Neutrophil (primary cell): ENCODE results near the gene A1CF.

Source experiments
- H3K27ac ChIP-seq: fragments of 200-600 bp; sonication (generic); 2 replicates; pipeline ENCODE4 v1.5.1; 2016; ENCODE audit warnings: mild to moderate bottlenecking, moderate library complexity
- H3K27me3 ChIP-seq: fragments of 200-600 bp; sonication (generic); 2 replicates; pipeline ENCODE4 v1.6.0; 2016; ENCODE audit warnings: mild to moderate bottlenecking
- H3K36me3 ChIP-seq: fragments of 200-600 bp; sonication (generic); 2 replicates; pipeline ENCODE4 v1.5.1; 2017
- H3K4me1 ChIP-seq, 2 experiments: fragments of 200-600 bp in 1 of 2; sonication (generic) in 1 of 2; 1 replicate in 1 of 2; 2 replicates in 1 of 2; pipeline versions ENCODE4 v1.5.1 to v1.6.1; 2013 to 2016; ENCODE audit warnings: low read depth in 1 of 2, low read length in 1 of 2, mild to moderate bottlenecking in 1 of 2, moderate library complexity in 1 of 2; ENCODE audit not compliant: control insufficient read depth in 1 of 2, insufficient read depth in 1 of 2
- H3K4me3 ChIP-seq, 2 experiments: fragments of 200-600 bp in 1 of 2; sonication (generic) in 1 of 2; 1 replicate in 1 of 2; 2 replicates in 1 of 2; pipeline ENCODE4 v1.5.1; 2013 to 2016; ENCODE audit warnings: low read depth in 1 of 2, low read length in 1 of 2, mild to moderate bottlenecking in 1 of 2, moderate library complexity in 1 of 2
- H3K9me3 ChIP-seq: fragments of 200-600 bp; sonication (generic); 2 replicates; pipeline ENCODE4 v1.5.1; 2016
- TF ChIP-seq, protein P1 (sequence below): fragments of 200-600 bp; sonication (generic); IDR thresholded peaks from 2 replicates; pipeline ENCODE4 v1.5.1; 2016; ENCODE audit warnings: antibody characterized with exemption

Gene A1CF

DNA sequence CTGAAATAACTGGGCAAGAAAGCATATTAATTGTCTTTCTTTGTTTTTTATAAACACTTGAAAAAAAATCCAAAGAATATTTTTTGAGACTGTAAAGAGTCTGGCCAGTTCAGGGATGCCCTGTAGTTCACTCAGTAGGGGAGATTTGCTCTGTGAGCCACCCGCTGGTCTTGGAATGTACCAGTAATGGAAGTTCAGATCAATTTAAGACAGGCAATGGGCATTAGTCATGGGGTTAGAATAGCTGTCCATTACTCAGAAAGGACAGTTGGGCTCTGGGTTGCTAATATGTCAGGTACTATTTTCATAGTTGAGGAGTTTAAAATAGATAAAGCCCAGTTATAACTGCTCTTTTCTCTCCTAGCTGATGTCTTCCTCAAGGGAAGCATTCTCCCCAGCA is 38.7 kb downstream of the A1CF start:
- no peaks in the 10 kb centered on the region for H3K36me3 ChIP-seq
- H3K4me3 ChIP-seq, result no peak overlapping the region
- H3K9me3 ChIP-seq, result no peaks in the 10 kb centered on the region
- no peaks in the 10 kb centered on the region for H3K4me1 ChIP-seq
- TF ChIP-seq, protein P1, sequence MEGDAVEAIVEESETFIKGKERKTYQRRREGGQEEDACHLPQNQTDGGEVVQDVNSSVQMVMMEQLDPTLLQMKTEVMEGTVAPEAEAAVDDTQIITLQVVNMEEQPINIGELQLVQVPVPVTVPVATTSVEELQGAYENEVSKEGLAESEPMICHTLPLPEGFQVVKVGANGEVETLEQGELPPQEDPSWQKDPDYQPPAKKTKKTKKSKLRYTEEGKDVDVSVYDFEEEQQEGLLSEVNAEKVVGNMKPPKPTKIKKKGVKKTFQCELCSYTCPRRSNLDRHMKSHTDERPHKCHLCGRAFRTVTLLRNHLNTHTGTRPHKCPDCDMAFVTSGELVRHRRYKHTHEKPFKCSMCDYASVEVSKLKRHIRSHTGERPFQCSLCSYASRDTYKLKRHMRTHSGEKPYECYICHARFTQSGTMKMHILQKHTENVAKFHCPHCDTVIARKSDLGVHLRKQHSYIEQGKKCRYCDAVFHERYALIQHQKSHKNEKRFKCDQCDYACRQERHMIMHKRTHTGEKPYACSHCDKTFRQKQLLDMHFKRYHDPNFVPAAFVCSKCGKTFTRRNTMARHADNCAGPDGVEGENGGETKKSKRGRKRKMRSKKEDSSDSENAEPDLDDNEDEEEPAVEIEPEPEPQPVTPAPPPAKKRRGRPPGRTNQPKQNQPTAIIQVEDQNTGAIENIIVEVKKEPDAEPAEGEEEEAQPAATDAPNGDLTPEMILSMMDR, result no peak
- no peak overlapping the region for H3K27ac ChIP-seq
- H3K27me3 ChIP-seq, result no peaks in the 10 kb centered on the region

DNA sequence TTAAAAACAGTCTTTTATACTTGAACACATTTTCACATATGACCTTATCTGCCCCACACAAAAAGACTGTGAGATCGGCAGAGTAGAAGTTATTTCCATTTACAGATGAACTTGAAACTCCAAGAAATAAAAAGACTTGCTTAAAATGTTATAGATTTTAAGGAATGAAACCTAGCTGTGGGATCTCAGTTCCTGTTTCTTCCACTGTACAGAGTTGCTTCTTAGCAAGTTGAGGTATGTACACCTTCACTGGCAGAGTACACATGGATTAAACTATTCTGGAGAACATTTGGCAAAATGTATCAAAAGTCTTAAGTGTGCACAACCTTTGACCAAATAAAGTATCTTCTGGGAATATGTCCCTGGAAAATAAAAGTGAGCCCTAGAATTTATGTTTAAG is 48.3 kb downstream of the A1CF start:
- TF ChIP-seq, protein P1, result no peak
- Histone ChIP-seq H3K36me3 (no peaks in the 10 kb centered on the region), H3K4me1 (no peaks in the 10 kb centered on the region), H3K9me3 (no peaks in the 10 kb centered on the region), H3K4me3 (no peak overlapping the region), H3K27me3 (no peaks in the 10 kb centered on the region), H3K27ac (no peak overlapping the region)

DNA sequence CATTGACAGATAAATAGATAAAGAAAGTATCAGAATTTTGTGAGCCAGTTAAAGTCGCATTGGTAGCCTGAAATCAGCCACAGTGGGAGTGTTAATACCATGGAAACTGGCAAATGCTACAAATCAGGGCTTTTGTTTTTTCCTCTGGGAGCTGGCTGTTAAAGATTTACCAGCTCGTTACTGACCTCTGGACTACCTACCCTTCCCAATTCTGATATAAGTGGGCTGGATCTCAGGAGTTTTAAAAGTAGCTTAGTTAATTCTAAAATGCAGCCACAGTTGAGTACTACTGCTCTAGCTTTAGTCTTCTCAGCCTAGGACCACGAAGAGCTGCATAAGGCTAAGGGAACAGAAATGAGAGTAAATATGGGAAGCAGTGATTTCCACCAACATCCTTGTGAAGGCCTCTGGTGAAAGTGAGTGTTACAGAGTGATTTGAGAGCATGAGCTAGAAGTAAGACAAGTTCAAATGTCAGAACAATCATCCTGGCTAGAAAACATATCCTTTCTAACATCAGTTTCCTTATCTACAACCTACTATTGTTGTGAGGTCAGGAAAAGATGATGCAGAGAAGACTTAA is 53.2 kb downstream of the A1CF start:
- no peaks in the 10 kb centered on the region for H3K36me3 ChIP-seq
- TF ChIP-seq, protein P1, result no peak
- H3K4me1 ChIP-seq, result no peaks in the 10 kb centered on the region
- no peak overlapping the region for H3K27ac ChIP-seq
- no peaks in the 10 kb centered on the region for H3K9me3 ChIP-seq
- H3K4me3 ChIP-seq, result no peak overlapping the region
- H3K27me3 ChIP-seq, result no peaks in the 10 kb centered on the region

DNA sequence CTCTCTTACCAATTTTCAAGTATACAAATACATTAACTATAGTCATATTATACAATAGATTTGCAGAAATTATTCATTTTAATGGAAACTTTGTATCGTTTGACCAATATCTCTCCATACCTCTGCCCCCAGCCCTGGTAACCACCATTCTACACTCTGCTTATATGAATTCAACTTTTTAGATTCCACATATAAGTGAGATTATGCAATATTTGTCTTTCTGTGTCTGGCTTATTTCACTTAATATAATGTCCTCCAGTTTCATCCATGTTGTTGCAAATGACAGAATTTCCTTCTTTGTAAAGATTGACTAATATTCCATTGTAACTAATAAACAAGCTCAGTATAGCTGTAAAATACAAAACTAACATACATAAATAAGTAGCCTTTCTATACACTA is 55.4 kb downstream of the A1CF start:
- Histone ChIP-seq H3K9me3 (no peaks in the 10 kb centered on the region), H3K4me3 (no peak overlapping the region), H3K36me3 (no peaks in the 10 kb centered on the region), H3K27me3 (no peaks in the 10 kb centered on the region), H3K4me1 (no peaks in the 10 kb centered on the region), H3K27ac (no peak overlapping the region)
- TF ChIP-seq, protein P1, result no peak

DNA sequence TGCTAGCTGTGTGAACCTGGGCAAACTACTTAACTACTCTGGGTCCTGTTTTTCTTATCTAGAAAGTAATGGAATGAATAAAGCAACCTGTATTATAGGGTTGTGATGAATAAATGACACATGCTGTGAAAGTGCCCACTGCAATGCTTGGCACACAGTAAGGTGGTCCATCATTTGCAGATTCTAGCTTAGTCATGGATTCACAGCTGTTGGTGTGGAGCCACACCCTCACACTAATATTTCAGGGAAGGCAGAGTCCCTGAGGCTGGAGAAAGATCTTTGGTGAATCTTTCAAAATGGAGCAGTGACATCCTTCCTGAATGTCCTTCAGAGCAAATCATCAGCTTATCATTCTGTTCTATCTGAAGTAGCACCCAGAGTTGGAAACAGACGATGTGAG is 60.6 kb downstream of the A1CF start:
- Histone ChIP-seq H3K27ac (no peak overlapping the region), H3K36me3 (no peaks in the 10 kb centered on the region), H3K27me3 (no peaks in the 10 kb centered on the region), H3K9me3 (no peaks in the 10 kb centered on the region), H3K4me1 (no peaks in the 10 kb centered on the region), H3K4me3 (no peak overlapping the region)
- TF ChIP-seq, protein P1, result no peak

DNA sequence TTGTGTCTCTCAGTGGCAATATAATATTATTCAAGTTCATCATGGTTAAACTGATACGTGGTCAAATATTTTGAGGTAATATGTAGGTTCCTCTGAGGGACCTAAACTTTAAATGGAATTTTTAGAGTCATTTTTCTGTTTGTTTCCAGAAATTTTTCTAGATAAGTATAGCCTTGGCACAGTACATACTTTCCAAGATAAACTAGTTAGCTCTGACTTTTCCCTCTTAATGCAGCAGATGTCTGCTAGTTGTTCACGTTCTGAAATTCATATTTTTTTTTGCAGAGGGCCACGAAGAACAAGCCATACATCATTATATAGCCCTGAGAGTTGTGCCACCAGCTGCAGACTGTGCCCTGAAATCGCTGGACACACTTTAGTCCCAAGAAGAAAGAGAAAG is 61.6 kb downstream of the A1CF start:
- Histone ChIP-seq H3K27me3 (no peaks in the 10 kb centered on the region), H3K4me1 (no peaks in the 10 kb centered on the region), H3K36me3 (no peaks in the 10 kb centered on the region), H3K9me3 (no peaks in the 10 kb centered on the region), H3K27ac (no peak overlapping the region), H3K4me3 (no peak overlapping the region)
- TF ChIP-seq, protein P1, result no peak
